Astrocyte of the cerebellum (primary cell): ENCODE measurements around the gene PNPLA6.

Source experiments
- DNase-seq: peaks from one replicate; pipeline ENCODE4 v3.0.0-alpha.2; 2011; ENCODE audit warnings: low read depth
- H3K4me3 ChIP-seq: 2 replicates; pipeline ENCODE4 v1.5.1; 2011; ENCODE audit warnings: mild to moderate bottlenecking, low read depth, low read length, moderate library complexity
- CTCF ChIP-seq: IDR thresholded peaks from 2 replicates; pipeline ENCODE4 v1.5.1; 2012; ENCODE audit warnings: low read length, low read depth, moderate library complexity, mild to moderate bottlenecking; ENCODE audit errors: missing control alignments
- in situ Hi-C: cut with HindIII; loops from 2 replicates; pipeline ENCODE4 v1.10.0; 2017; ENCODE audit warnings: low sequenced_read_pairs

PNPLA6 gene

GRCh38 chr19:7535047-7535997 lies at the start of gene PNPLA6:
Gene PNPLA6 (plus strand): TSS chr19:7535717. CDS start chr19:7535789, 72 bp downstream.
- DNase-seq: peak; percentile 80
- in situ Hi-C loops: no loop called here

GRCh38 chr19:7486923-7487322 lies 48.6 kb upstream of the PNPLA6 start:
- in situ Hi-C loops: no loop called here
- no peak for TF ChIP-seq CTCF
- H3K4me3 ChIP-seq: no peak overlapping the region
- DNase-seq: no peak

More at GRCh38 chr19:7535047-7535997, at the start of gene PNPLA6:
- peak within 1 kb of the TSS; percentile 91 for H3K4me3 ChIP-seq
- peak; percentile 2 for TF ChIP-seq CTCF

GRCh38 chr19:7488736-7489353 lies 46.7 kb upstream of the PNPLA6 start, which contains the start of gene PEX11G:
Gene PEX11G (minus strand): TSS chr19:7489035. CDS start chr19:7489010, 25 bp downstream.
- DNase-seq: peak; percentile 53
- in situ Hi-C loops: no loop called here
- peak within 1 kb of the TSS; percentile 51 for H3K4me3 ChIP-seq
- TF ChIP-seq CTCF: no peak

GRCh38 chr19:7489609-7490044 lies 45.9 kb upstream of the PNPLA6 start:
- no peak for TF ChIP-seq CTCF
- no peak for DNase-seq
- H3K4me3 ChIP-seq: no peak overlapping the region
- in situ Hi-C loops: no loop called here

DNA sequence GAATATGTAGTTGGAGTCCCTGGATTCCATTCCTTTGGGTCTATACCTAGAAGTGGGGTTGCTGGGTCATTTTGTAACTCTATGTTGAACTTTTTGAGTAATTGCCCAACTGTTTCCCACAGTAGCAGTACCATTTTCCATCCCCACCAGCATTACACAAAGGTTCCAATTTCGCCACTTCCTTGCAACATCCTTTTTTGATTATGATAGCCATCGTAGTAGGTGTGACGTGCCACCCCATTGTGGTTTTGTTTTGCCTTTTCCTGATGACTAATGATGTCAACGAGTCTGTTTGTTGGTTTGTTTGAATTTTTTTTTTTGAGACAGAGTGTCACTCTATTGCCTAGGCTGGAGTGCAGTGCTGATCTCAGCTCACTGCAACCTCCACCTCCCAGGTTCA lies 43.4 kb upstream of the PNPLA6 start:
- in situ Hi-C loops: no loop called here
- H3K4me3 ChIP-seq: no peak overlapping the region
- no peak for DNase-seq
- TF ChIP-seq CTCF: no peak

GRCh38 chr19:7492558-7492957 lies 43.0 kb upstream of the PNPLA6 start:
- DNase-seq: no peak
- no peak for TF ChIP-seq CTCF
- in situ Hi-C loops: no loop called here
- no peak overlapping the region for H3K4me3 ChIP-seq
